NCI-H2196 (cell line): ENCODE data around the gene C1orf232.

Experiments
- DNase-seq: peaks from one replicate; lab custom pipeline; 2025; ENCODE audit not compliant: unreplicated experiment; lab: John Stamatoyannopoulos, UW

C1orf232 gene

GRCh38 chr1:26125382-26125781 lies 43.4 kb downstream of the C1orf232 start:
- no peak for DNase-seq

- DNase-seq, result no peak
These were observed 44.1 kb downstream of the C1orf232 start for GRCh38 chr1:26124418-26125331.

- DNase-seq, result no peak
These were observed 45.5 kb downstream of the C1orf232 start for GRCh38 chr1:26122988-26123973.

GRCh38 chr1:26121854-26122773 lies 46.6 kb downstream of the C1orf232 start:
- peak; percentile 55 for DNase-seq

- DNase-seq, result no peak
These were observed 48.7 kb downstream of the C1orf232 start for GRCh38 chr1:26119892-26120608.

- no peak for DNase-seq
These were observed 54.4 kb downstream of the C1orf232 start for GRCh38 chr1:26114165-26114927.
